ENCODE data around the gene HMCN1.
"Not testable (repeated sequence)": the region's sequence is repeated elsewhere in the genome, so short reads cannot be mapped to it uniquely, and the experiment has no call there.

HMCN1 gene

GRCh38 chr1:186211583-186211982, 477.4 kb downstream of the HMCN1 start:
- not testable (repeated sequence) for DNase-seq

- peak; percentile 75 for DNase-seq
These were observed 478.5 kb downstream of the HMCN1 start for GRCh38 chr1:186212568-186213224.

- DNase-seq = no peak
These were observed 479.0 kb downstream of the HMCN1 start for GRCh38 chr1:186213225-186213607.

- DNase-seq = no peak
These were observed 480.6 kb downstream of the HMCN1 start for GRCh38 chr1:186214791-186215190.

GRCh38 chr1:186215636-186216035, 481.4 kb downstream of the HMCN1 start:
- DNase-seq = no peak

GRCh38 chr1:186218654-186219352, 484.6 kb downstream of the HMCN1 start:
- DNase-seq = no peak

GRCh38 chr1:186220067-186220466, 485.9 kb downstream of the HMCN1 start:
- no peak for DNase-seq

GRCh38 chr1:186220911-186221310, 486.7 kb downstream of the HMCN1 start:
- no peak for DNase-seq

- DNase-seq = no peak
These were observed 490.9 kb downstream of the HMCN1 start for GRCh38 chr1:186225096-186225495.

- DNase-seq = no peak
These were observed 494.6 kb downstream of the HMCN1 start for GRCh38 chr1:186228749-186229148.

GRCh38 chr1:186231861-186232436, 497.8 kb downstream of the HMCN1 start:
- DNase-seq = no peak

GRCh38 chr1:186234976-186235686, 500.9 kb downstream of the HMCN1 start:
- no peak for DNase-seq

- no peak for DNase-seq
These were observed 501.5 kb downstream of the HMCN1 start for GRCh38 chr1:186235696-186236095.

- no peak for DNase-seq
These were observed 502.7 kb downstream of the HMCN1 start for GRCh38 chr1:186236921-186237320.

GRCh38 chr1:186239171-186239570, 505.0 kb downstream of the HMCN1 start:
- DNase-seq = no peak

GRCh38 chr1:186240436-186240835, 506.2 kb downstream of the HMCN1 start:
- no peak for DNase-seq

Measured in hematopoietic multipotent progenitor cell treated with erythropoietin and hydrocortisone succinate and interleukin-3 and kit ligand, for 8 days (in vitro differentiated cells).